Pancreas (tissue), 10 donors: ENCODE measurements around the gene SIAE. TPM values are rescaled to one million over a fixed set of nuclear protein-coding genes. Genes with fewer than 3 reads are reported as not detected.
A peak's percentile ranks its signal among the peaks of the same experiment; 100 is the strongest.

Source experiments
- ATAC-seq, 4 donors: fragments of 200-7000 bp; cut with Tn5 transposase; one replicate each; pipeline versions ENCODE4 v1.8.0 to v1.9.1; 2020; ENCODE audit warnings: mild to moderate bottlenecking in 4 of 4, moderate library complexity in 4 of 4
- DNase-seq, 6 donors: peaks; one replicate each; pipeline ENCODE4 v3.0.0-alpha.2; 2020
- FAIRE-seq: peaks from 2 replicates; lab custom pipeline; 2012; peaks lifted over from hg19 to GRCh38; lab: Jason Lieb, UNC
- H3K27ac ChIP-seq, 4 donors: fragments of 200-600 bp; sonication (generic); 1 replicate in 3 of 4; 2 replicates in 1 of 4; pipeline versions ENCODE4 v1.5.0 to v1.8.0; 2020
- H3K27me3 ChIP-seq, 4 donors: fragments of 200-600 bp; one replicate each; pipeline ENCODE4 v1.8.0; 2021
- H3K36me3 ChIP-seq, 3 donors: fragments of 200-600 bp; sonication (generic) in 1 of 3; one replicate each; pipeline versions ENCODE4 v1.5.0 to v1.8.0; 2020 to 2021
- H3K4me1 ChIP-seq, 3 donors: fragments of 200-600 bp; one replicate each; pipeline ENCODE4 v1.8.0; 2021
- H3K4me3 ChIP-seq, 4 donors: fragments of 200-600 bp; sonication (generic) in 2 of 4; one replicate each; pipeline versions ENCODE4 v1.5.0 to v1.8.0; 2020 to 2021
- H3K9me3 ChIP-seq, 4 donors: fragments of 200-600 bp; one replicate each; pipeline ENCODE4 v1.8.0; 2021
- WGBS, 2 donors: extraction: QIAGEN DNeasy Blood & Tissue Kit; methylation state at CpG; one replicate each; pipeline ENCODE4 v1.1.7; 2013; 5-methylcytosine and 5-hydroxymethylcytosine counted together
- intact Hi-C, 3 donors: fragments of 100-400 bp; cut with DNase I; formaldehyde crosslinking; loops; one replicate each; pipeline versions ENCODE4 v1.11.1 to v1.14.2; 2022
- polyA plus RNA-seq, 2 donors: library from polyadenylated mRNA; stranded (reverse); fragments of 200-250 nt; gene quantifications; one replicate each; pipeline ENCODE4 v1.2.3, GENCODE V29; 2013
- total RNA-seq, 6 donors: library from RNA; stranded (reverse); fragmentation: NEBNext Ultra II Directional in 4 of 6; extraction: Animal tissue kit (Norgen Biotek cat#: 25700) in 4 of 6; gene quantifications; one replicate each; pipeline versions ENCODE4 v1.2.1 to v1.2.4, GENCODE V29; 2021 to 2023
- TF ChIP-seq, protein P1 (sequence below), 4 donors: fragments of 200-600 bp; sonication (generic) in 3 of 4; IDR thresholded peaks; one replicate each; pipeline versions ENCODE4 v1.5.0 to v1.8.0; 2021; ENCODE audit warnings: antibody characterized with exemption in 4 of 4
- donor health status: healthy with polysubstance abuse.
- donor health status: DM: no; HTN: no; CAD: no; lungs with moderate emphysema.
- donor health status: DM: no; HTN: no; CAD: no.
- donor health status: control.
- donor health status: control.
- donor health status: Bipolar disorder and iron deficiency.
- donor health status: DM: yes; HTN: yes; CAD: no.
- donor health status: DM: no; HTN: no; CAD: no.
- donor health status: DM: no; HTN: no; CAD: no.
- donor health status: DM: yes; HTN: yes; CAD: no.

The SIAE gene
- total and polyA plus RNA-seq, 8 donors, result 9.6 to 29.8 (median 14.1) TPM

DNA sequence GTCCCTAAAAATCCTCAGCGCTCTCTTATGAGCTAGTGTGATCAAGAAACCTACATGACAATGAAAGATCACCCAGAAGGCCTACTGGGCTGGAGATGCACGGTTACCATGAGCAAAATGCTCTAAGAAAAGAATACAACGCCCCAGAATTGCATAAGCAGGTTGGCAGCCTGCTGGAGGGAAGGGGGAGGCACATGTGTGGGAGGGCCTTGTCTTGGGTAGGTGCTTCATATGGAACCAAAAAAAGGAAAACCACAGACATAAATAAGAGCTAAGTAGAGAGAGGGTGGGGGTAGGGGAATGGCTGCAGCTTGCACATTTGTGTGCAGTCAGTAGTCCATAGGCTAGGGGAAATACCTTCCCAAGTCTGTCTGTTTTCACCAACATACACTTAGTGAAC is 2.8 kb downstream of the SIAE start:
- no peak overlapping the region for H3K4me3 ChIP-seq
- no peaks in the 10 kb centered on the region for H3K27me3 ChIP-seq
- H3K27ac ChIP-seq, result no peak overlapping the region
- H3K4me1 ChIP-seq, result peaks cover 0 to 9% (median 7%) of the 10 kb centered on the region in 3 donors
- no peaks in the 10 kb centered on the region for H3K9me3 ChIP-seq
- WGBS, 2 donors, result 62 to 79% methylated on average over 3 of the region's 3 CpGs
- H3K36me3 ChIP-seq, result no peaks in the 10 kb centered on the region
- no peak for ATAC-seq
- no peak for DNase-seq
- intact Hi-C loops, result loop anchor here in 1 of 3 donors (10.0 kb wide), 1 partner anchor 74 kb away; no protein-coding TSS in a partner anchor
- TF ChIP-seq, protein P1, sequence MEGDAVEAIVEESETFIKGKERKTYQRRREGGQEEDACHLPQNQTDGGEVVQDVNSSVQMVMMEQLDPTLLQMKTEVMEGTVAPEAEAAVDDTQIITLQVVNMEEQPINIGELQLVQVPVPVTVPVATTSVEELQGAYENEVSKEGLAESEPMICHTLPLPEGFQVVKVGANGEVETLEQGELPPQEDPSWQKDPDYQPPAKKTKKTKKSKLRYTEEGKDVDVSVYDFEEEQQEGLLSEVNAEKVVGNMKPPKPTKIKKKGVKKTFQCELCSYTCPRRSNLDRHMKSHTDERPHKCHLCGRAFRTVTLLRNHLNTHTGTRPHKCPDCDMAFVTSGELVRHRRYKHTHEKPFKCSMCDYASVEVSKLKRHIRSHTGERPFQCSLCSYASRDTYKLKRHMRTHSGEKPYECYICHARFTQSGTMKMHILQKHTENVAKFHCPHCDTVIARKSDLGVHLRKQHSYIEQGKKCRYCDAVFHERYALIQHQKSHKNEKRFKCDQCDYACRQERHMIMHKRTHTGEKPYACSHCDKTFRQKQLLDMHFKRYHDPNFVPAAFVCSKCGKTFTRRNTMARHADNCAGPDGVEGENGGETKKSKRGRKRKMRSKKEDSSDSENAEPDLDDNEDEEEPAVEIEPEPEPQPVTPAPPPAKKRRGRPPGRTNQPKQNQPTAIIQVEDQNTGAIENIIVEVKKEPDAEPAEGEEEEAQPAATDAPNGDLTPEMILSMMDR (IDR thresholded peaks at IDR 0.05), result no peak
- FAIRE-seq, result no peak

DNA sequence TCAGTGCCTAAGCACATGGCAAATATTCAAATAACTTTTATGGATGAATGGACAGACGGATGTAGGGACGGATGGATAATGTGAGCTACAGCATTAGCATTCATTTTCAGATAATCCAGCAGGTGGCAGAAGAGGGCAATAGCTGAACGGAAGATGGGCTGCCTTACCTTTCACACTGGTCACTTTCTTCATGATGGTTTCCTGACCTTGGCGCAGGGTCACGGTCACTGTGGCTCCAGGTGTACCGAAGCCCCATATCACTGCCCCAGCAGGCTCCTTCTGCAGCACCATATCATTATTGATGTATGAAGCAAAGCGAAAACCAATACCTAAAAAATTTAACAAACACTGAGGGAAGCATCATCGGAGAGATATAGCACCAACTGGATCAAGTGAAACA is 4.3 kb downstream of the SIAE start:
- H3K27me3 ChIP-seq, result no peaks in the 10 kb centered on the region
- TF ChIP-seq, protein P1 (IDR thresholded peaks at IDR 0.05), result peak; percentile 19 to 60 (median 52)
- intact Hi-C loops, result loop anchor here (10.0 kb wide), 2 partner anchors 86 to 166 kb away; partner anchors contain the start of gene VSIG2 (in 1 of the 3)
- ATAC-seq (peak in 3 of 4 donors; percentile 42 to 50 (median 49)), FAIRE-seq (no peak), DNase-seq (peak in 3 of 6 donors; percentile 25 to 51 (median 26))
- WGBS, 2 donors, result 19 to 21% methylated on average over 8 of the region's 8 CpGs
- no peaks in the 10 kb centered on the region for H3K36me3 ChIP-seq
- no peaks in the 10 kb centered on the region for H3K9me3 ChIP-seq
- H3K4me3 ChIP-seq, result no peak overlapping the region
- H3K4me1 ChIP-seq, result peaks cover 0 to 9% (median 7%) of the 10 kb centered on the region in 3 donors
- H3K27ac ChIP-seq, result no peak overlapping the region

DNA sequence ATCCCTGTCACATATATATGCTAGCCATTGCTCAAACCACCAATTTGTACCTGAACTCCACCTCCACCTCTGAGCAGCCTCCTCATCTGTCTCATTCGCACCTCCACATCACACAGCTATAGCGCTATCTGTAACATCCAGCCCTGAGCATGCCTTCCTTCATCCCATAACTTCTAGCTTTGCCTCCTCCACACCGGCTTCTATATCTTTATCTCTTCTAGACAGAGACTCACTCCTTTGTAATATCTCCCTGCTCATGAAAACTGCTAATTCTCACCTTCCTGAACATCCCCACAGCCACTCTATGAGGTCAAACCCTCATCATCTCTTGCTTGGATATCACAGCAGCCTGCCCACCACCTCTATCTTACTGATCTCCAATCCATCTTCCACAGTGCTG is 5.9 kb downstream of the SIAE start:
- H3K36me3 ChIP-seq, result no peaks in the 10 kb centered on the region
- H3K4me1 ChIP-seq, result peaks cover 0 to 3% (median 3%) of the 10 kb centered on the region in 3 donors
- FAIRE-seq (no peak), ATAC-seq (no peak), DNase-seq (no peak)
- H3K27ac ChIP-seq, result no peak overlapping the region
- no peaks in the 10 kb centered on the region for H3K27me3 ChIP-seq
- 92 to 96% methylated on average over 3 of the region's 3 CpGs for WGBS, 2 donors
- TF ChIP-seq, protein P1 (IDR thresholded peaks at IDR 0.05), result no peak
- intact Hi-C loops, result loop anchor here (10.0 kb wide), 2 partner anchors 87 to 167 kb away; partner anchors contain the start of gene VSIG2 (in 1 of the 3)
- H3K4me3 ChIP-seq, result no peak overlapping the region
- no peaks in the 10 kb centered on the region for H3K9me3 ChIP-seq

DNA sequence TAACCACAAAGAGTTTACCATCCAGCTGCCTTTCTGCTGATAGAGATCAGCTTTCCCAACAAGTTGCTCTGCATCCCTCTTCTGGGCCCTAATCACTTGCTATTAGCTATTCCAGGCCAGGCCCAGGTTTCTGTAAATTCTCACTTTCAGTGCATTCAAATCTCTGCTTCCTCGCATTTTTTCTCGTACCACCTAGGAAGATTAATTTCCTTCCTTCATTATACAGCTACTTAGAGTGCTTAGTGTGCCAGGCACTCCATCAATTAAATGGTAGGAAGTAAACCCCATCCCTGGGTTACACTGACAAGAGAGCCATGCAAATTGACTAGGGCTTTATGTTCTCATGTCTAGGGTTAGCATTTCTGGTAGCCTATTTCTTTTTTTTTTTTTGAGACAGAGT is 9.7 kb downstream of the SIAE start:
- ATAC-seq (no peak), FAIRE-seq (no peak), DNase-seq (no peak)
- WGBS, 2 donors, result 84 to 87% methylated on average over 2 of the region's 2 CpGs
- H3K4me3 ChIP-seq, result no peak overlapping the region
- no peaks in the 10 kb centered on the region for H3K27me3 ChIP-seq
- H3K27ac ChIP-seq, result no peak overlapping the region
- H3K9me3 ChIP-seq, result no peaks in the 10 kb centered on the region
- H3K4me1 ChIP-seq, result no peaks in the 10 kb centered on the region
- no peaks in the 10 kb centered on the region for H3K36me3 ChIP-seq
- intact Hi-C loops, result loop anchor here (10.0 kb wide), 2 partner anchors 91 to 171 kb away; partner anchors contain the start of gene VSIG2 (in 1 of the 3)
- TF ChIP-seq, protein P1 (IDR thresholded peaks at IDR 0.05), result no peak

DNA sequence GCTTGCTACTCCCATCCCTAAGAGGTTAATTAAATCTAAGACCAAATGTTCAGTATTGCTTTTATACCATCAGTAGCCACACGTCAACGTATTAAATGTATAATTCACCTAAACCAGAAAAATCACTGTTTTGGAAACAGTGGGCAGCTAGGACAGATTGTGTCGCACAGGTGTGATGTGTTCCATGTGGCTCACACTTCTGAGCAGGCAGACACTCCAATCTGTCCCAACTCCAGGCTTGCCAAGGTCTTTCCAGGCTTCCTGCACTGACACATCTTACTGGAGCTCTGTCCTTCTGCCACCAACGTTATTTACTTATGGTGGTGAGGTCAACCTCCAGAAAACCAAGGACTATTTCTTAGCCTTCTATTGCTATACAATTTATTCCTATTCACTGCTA is 11.4 kb downstream of the SIAE start:
- intact Hi-C loops, result loop anchor here (10.0 kb wide), 2 partner anchors 93 to 173 kb away; partner anchors contain the start of gene VSIG2 (in 1 of the 3)

More for the DNA sequence above, 11.4 kb downstream of the SIAE start:
- no peaks in the 10 kb centered on the region for H3K9me3 ChIP-seq
- H3K27ac ChIP-seq, result no peak overlapping the region
- FAIRE-seq (no peak), DNase-seq (no peak), ATAC-seq (no peak)
- no peaks in the 10 kb centered on the region for H3K36me3 ChIP-seq
- no peak overlapping the region for H3K4me3 ChIP-seq
- TF ChIP-seq, protein P1 (IDR thresholded peaks at IDR 0.05), result no peak
- no peaks in the 10 kb centered on the region for H3K4me1 ChIP-seq
- WGBS, 2 donors, result 79 to 81% methylated on average over 4 of the region's 4 CpGs
- H3K27me3 ChIP-seq, result no peaks in the 10 kb centered on the region
